GM18505 (cell line): ENCODE results near the gene CAP1.
"Not testable (repeated sequence)": the region's sequence is repeated elsewhere in the genome, so short reads cannot be mapped to it uniquely, and the experiment has no call there.

Experiments used
- ATAC-seq: cut with Tn5 transposase; IDR thresholded peaks from one replicate; pipeline ENCODE4 v1.9.1; 2021; ENCODE audit not compliant: unreplicated experiment
- POLR2A ChIP-seq: IDR thresholded peaks from 4 replicates; pipeline ENCODE4 v1.6.1; 2011; ENCODE audit warnings: borderline replicate concordance; ENCODE audit not compliant: insufficient read depth, insufficient read length; ENCODE audit errors: extremely low read depth

Gene CAP1

GRCh38 chr1:40014812-40015594 lies 25.5 kb upstream of the CAP1 start:
- no peak for TF ChIP-seq POLR2A
- ATAC-seq: no peak

DNA sequence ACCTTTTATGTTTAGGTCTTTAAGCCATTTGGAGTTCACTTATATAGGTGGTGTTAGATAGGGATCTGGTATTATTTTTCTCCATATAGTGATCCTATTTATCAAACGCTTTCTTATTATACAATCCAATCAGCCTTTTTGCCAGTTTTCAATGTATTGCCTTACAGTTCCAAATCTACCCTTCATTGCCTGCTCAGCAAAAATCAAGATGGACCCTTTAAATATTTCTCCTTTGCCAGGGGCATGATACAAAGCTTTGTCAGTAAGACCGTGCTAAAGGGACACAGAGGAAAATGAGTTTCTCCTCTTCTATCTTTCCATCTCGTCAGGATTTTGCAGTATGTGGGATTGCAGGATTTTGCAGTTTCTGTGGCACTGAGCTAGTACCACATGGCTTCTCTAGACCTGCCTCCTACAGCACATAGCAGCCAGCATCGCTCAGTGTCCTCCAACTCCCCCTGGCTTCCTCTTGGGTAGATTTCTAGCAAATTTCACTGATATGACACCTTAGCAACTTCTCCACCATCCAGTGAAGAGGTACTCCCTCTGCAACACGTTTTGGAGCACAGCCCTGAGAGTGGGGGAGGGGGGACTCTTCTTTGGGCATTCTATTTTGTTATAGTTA lies 22.5 kb upstream of the CAP1 start:
- no peak for TF ChIP-seq POLR2A
- no peak for ATAC-seq

DNA sequence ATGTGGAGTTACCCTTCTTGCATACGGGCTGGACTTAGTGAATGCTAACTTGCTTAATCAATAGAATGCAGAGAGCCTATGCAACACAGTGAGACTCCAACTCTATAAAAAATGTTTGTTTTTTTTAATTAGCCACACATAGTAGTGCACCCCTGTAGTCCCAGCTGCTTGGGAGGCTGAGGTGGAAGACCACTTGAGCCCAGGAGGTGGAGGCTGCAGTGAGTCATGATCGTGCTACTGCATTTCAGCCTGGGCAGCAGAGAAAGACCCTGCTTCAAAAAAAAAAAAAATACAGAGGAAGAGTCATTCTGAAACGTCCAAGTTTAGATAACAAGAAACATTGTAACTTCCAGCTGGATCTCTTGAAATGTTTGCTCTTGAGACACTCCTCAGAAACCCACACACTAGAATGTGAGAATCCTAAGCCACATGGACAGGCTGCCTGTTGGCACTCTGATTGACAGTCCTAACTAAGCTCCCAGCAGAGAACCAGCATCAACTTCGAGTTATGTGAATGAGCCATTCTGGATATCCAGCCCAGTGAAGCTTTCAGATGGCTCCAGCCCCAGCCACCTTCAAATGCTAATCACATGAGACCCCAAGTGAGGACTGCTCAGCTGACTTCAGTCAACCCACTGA lies 20.0 kb upstream of the CAP1 start:
- ATAC-seq: no peak
- no peak for TF ChIP-seq POLR2A

DNA sequence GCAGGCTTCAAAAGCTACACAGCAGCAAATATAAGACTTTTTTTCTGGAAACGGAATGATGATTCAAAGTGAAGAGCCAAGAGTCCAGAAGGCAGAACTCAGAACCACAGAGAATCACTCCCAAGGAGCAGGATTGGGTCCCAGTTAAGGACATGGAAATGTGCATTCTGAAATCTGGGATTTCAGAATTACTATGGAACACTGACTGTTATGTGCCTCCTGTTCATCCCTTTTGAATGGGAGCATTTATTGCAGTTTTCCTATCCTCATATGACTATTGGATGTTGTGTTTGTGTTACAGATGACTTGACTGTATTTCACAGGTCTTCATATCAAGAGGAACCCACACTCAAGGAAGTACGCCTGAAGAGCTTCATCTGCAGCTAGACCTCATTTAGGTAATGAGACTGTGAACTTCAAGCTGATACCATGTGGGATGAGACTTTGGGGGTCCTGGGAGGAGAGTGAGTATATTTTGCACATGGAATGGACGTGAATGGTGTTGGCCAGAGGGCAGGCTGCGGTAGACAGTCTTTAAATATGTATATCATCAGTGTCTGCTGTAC lies 17.1 kb upstream of the CAP1 start:
- ATAC-seq: no peak

DNA sequence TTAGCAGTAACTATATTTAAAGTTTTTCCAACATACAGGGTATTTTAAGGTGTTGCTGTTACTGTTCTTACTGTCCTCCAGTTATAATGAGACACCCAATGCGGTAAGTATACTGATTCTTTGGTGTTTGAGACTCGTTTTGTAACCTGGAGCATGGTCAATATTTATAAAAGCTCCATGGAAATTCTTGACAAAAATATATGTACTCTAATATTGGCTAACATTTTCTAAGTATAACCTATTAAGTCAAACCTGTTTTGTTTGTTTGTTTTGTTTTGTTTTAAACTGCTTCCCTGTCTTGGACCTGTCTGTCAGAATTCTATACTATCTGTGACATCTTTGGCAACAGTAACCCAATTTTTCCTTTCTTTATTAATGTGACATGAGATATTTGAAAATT lies 15.9 kb upstream of the CAP1 start:
- no peak for TF ChIP-seq POLR2A
- no peak for ATAC-seq

More for the DNA sequence above, 17.1 kb upstream of the CAP1 start:
- no peak for TF ChIP-seq POLR2A

DNA sequence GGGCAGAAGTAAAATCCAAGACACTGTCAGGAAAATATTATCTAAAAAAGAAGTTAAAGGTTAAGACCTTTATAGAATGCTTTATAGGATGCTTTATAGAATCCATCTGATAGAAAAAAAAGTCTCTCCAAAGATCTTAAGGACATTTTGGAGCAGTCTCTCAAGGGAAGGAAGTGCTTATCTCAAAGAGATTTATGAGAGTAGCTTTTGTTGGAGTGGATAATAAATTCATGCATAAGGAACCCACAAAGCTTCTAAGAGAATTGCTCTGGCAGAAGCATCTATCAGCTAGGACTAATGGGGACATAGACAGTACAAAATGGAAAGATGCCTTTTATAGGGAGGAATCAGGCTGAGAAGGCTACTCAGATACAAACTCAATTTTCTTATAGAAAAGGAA lies 12.9 kb upstream of the CAP1 start:
- ATAC-seq: no peak
- no peak for TF ChIP-seq POLR2A

DNA sequence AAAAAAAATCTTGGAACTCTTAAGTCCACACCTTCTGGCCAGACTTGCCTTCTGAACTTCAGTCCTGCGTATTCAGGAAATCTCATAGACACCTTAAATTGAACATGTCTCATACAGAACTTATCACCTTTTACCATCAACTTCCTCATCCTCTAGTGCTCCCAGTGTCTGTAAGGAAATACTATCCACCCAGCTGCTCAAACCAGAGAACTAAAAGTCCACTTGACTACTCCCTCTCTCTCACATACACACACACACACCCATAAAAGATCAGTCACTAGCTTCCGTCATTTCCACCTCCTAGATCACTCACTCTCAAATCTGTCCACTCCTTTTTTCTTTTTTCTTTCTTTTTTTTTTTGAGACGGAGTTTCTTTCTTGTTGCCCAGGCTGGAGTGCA lies 10.9 kb upstream of the CAP1 start:
- TF ChIP-seq POLR2A: no peak
- no peak for ATAC-seq

- TF ChIP-seq POLR2A: no peak
- no peak for ATAC-seq
These were observed 9.9 kb upstream of the CAP1 start for GRCh38 chr1:40030528-40031135.

GRCh38 chr1:40032240-40032891 lies 8.2 kb upstream of the CAP1 start:
- no peak for ATAC-seq
- no peak for TF ChIP-seq POLR2A

GRCh38 chr1:40034869-40035268 lies 5.7 kb upstream of the CAP1 start:
- no peak for ATAC-seq
- no peak for TF ChIP-seq POLR2A

DNA sequence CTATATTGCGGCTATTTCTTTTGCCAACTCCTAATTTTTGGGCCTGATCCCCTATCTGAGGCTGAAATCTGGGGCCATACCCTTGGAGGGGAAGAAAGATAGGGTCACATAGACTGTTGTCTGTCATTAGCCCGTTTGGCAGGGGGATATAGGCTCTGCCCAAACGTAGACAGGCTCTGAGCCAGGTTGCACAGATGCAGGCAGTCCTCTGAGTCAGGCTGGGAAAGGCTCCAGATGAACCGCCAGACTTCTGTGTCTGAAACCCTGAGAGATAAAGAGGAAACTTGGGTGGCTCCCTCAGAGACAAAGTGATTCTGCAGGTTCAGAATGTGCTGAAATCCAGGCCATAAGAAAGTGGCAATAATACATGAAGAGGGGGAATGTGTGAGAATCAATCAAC lies 4.0 kb upstream of the CAP1 start:
- no peak for TF ChIP-seq POLR2A
- no peak for ATAC-seq

DNA sequence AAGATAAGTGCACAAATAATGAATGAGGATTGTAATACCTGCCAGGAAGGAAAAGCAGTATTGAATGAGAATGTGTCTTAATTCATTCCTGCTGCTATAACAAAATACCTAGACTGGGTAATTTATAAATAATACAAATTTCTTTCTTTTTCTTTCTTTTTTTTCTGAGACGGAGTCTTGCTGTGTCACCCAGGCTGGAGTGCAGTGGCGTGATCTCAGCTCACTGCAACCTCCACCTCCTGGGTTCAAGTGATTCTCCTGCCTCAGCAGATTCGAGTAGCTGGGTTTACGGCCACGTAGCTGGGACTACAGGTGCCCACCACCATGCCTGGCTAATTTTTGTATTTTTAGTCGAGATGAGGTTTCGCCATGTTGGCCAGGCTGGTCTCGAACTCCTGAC lies 3.3 kb upstream of the CAP1 start:
- ATAC-seq: not testable (repeated sequence)

DNA sequence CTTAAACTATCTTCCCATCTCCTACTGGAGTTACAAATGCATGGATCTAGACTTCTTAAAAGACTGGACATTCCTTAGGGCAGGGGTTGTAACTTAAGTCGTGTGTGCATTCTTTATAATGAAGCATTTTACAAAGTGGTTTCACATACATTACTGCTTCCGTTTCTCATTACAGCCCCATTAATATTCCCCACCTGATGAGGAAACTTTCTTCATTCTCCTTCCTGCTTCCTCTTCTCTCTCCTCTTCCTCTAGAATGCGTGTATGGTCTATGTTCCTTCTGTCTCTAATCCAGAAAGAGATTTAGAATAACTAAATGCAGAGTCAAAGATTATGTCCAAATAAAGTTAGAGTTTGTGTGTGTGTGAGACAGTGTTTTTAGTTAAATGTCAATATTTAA lies 1.8 kb upstream of the CAP1 start:
- ATAC-seq: no peak
- no peak for TF ChIP-seq POLR2A
